Effector memory CD4-positive, alpha-beta T cell (primary cell): Measurements from ENCODE around the gene BPIFB2.
"Not testable (repeated sequence)": the region's sequence is repeated elsewhere in the genome, so short reads cannot be mapped to it uniquely, and the experiment has no call there.

Experiments
- DNase-seq, 3 donors: peaks; one replicate each; pipeline ENCODE4 v3.0.0-alpha.2; 2020
- H3K27ac ChIP-seq: 2 replicates; pipeline ENCODE4 v1.7.0; 2013; ENCODE audit warnings: mild to moderate bottlenecking, low read length, moderate library complexity; ENCODE audit not compliant: insufficient read depth, poor library complexity, severe bottlenecking
- H3K27me3 ChIP-seq: replicated peaks from 2 replicates; pipeline ENCODE4 v1.7.0; 2013; ENCODE audit warnings: mild to moderate bottlenecking, low read length; ENCODE audit not compliant: insufficient read depth, control insufficient read depth, poor library complexity, severe bottlenecking
- H3K36me3 ChIP-seq: 2 replicates; pipeline ENCODE4 v1.7.0; 2013; ENCODE audit warnings: mild to moderate bottlenecking, low read length, moderate library complexity; ENCODE audit not compliant: control insufficient read depth, insufficient read depth
- H3K4me1 ChIP-seq: 2 replicates; pipeline ENCODE4 v1.7.0; 2013; ENCODE audit warnings: low read length, mild to moderate bottlenecking; ENCODE audit not compliant: control insufficient read depth, insufficient read depth, poor library complexity, severe bottlenecking
- H3K4me3 ChIP-seq: 2 replicates; pipeline ENCODE4 v1.7.0; 2013; ENCODE audit warnings: low read length, low read depth, mild to moderate bottlenecking; ENCODE audit not compliant: insufficient read depth, poor library complexity, severe bottlenecking
- H3K9me3 ChIP-seq: 2 replicates; pipeline ENCODE4 v1.7.0; 2013; ENCODE audit warnings: mild to moderate bottlenecking, low read length, moderate library complexity; ENCODE audit not compliant: control insufficient read depth

Gene BPIFB2

GRCh38 chr20:32970973-32971300 lies 36.6 kb upstream of the BPIFB2 start:
- Histone ChIP-seq H3K9me3 (peaks cover 1% of the 10 kb centered on the region), H3K27ac (peak overlapping the region; percentile 98), H3K36me3 (no peaks in the 10 kb centered on the region), H3K4me1 (peaks cover 84% of the 10 kb centered on the region), H3K4me3 (no peak overlapping the region), H3K27me3 (no peaks in the 10 kb centered on the region)
- no peak for DNase-seq

DNA sequence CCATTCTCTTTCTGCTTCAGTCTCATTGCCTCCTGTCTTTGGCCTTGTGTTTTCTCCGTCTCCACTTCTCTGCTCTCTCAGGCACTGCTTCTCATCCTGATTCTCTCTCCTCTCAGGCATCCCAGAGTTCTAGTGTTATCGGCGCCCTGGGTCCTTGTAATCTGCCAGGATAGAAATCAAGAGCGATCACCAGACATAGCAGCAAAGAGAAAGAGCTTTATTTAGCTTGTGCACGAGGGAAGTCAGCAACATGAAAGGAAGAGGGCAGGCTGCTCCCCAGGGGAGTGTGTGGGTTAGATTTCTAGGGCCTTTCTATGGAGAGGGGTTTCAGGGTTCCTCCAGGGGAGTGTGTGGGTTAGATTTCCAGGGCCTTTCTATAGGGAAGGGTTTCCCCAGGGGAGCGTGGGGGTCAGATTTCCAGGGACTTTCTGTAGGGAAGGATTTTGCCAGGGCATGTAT lies 35.8 kb upstream of the BPIFB2 start:
- peaks cover 78% of the 10 kb centered on the region for H3K4me1 ChIP-seq
- no peaks in the 10 kb centered on the region for H3K27me3 ChIP-seq
- H3K9me3 ChIP-seq = peaks cover 9% of the 10 kb centered on the region
- no peaks in the 10 kb centered on the region for H3K36me3 ChIP-seq
- peak in 1 of 3 donors; percentile 16 for DNase-seq
- peak overlapping the region; percentile 98 for H3K27ac ChIP-seq
- peak overlapping the region; percentile 16 for H3K4me3 ChIP-seq

GRCh38 chr20:32972181-32973076 lies 35.1 kb upstream of the BPIFB2 start:
- Histone ChIP-seq H3K27me3 (no peaks in the 10 kb centered on the region), H3K4me1 (peaks cover 71% of the 10 kb centered on the region), H3K27ac (peak overlapping the region; percentile 98), H3K36me3 (no peaks in the 10 kb centered on the region), H3K4me3 (peak overlapping the region; percentile 16), H3K9me3 (peaks cover 16% of the 10 kb centered on the region)
- DNase-seq = peak; percentile 84

DNA sequence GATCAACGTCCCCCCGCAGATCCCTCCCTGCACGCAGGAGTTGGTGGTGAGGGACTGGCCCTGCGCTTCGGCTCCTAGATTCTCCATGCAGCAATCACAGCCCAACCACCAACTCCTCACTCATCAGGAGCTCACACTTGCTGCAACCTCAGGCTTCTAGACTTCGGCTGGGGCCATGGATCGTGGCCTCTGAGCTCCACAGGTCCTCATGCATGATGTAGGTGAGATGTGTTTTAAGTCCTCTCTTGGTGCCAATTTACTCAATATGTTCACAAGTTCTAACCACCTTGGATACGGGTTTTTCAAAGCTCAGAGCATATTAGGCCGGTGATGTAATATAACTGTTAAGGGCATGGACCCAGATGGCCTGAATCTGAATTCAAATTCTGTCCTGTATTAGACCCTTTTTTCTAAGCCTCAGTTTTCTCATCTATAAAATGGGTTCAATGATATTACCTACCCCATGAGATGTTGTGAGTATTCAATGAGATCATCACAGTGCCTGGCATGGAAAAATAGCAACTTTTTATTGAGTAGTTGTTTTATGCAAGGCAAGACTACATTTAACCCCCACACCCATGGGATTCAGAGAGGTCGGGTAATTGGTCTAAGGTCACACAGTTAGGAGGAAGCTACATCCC lies 34.3 kb upstream of the BPIFB2 start:
- Histone ChIP-seq H3K9me3 (peaks cover 16% of the 10 kb centered on the region), H3K4me3 (peak overlapping the region; percentile 16), H3K27ac (peak overlapping the region; percentile 98), H3K36me3 (no peaks in the 10 kb centered on the region), H3K4me1 (peaks cover 63% of the 10 kb centered on the region), H3K27me3 (no peaks in the 10 kb centered on the region)
- no peak for DNase-seq

GRCh38 chr20:32974204-32975064 lies 33.1 kb upstream of the BPIFB2 start:
- Histone ChIP-seq H3K27ac (peak overlapping the region; percentile 98), H3K4me1 (peaks cover 51% of the 10 kb centered on the region)
- not testable (repeated sequence) for H3K4me3 ChIP-seq

GRCh38 chr20:32975121-32975520 lies 32.4 kb upstream of the BPIFB2 start:
- not testable (repeated sequence) for H3K27me3 ChIP-seq, H3K36me3 ChIP-seq, H3K4me3 ChIP-seq, DNase-seq
- Histone ChIP-seq H3K4me1 (peaks cover 44% of the 10 kb centered on the region), H3K9me3 (peaks cover 16% of the 10 kb centered on the region), H3K27ac (peak overlapping the region; percentile 16)

More at GRCh38 chr20:32974204-32975064, 33.1 kb upstream of the BPIFB2 start:
- not testable (repeated sequence) for H3K27me3 ChIP-seq, H3K36me3 ChIP-seq, DNase-seq
- H3K9me3 ChIP-seq = peaks cover 16% of the 10 kb centered on the region

- Histone ChIP-seq H3K27ac (peak overlapping the region; percentile 57), H3K36me3 (no peaks in the 10 kb centered on the region), H3K27me3 (no peaks in the 10 kb centered on the region), H3K9me3 (peaks cover 16% of the 10 kb centered on the region), H3K4me3 (no peak overlapping the region), H3K4me1 (peaks cover 35% of the 10 kb centered on the region)
- DNase-seq = no peak
Measured at GRCh38 chr20:32975698-32976674, 31.5 kb upstream of the BPIFB2 start.

- H3K4me1 ChIP-seq = peaks cover 27% of the 10 kb centered on the region
- no peak for DNase-seq
- H3K4me3 ChIP-seq = no peak overlapping the region
- peak overlapping the region; percentile 57 for H3K27ac ChIP-seq
- H3K9me3 ChIP-seq = peaks cover 16% of the 10 kb centered on the region
- no peaks in the 10 kb centered on the region for H3K36me3 ChIP-seq
- H3K27me3 ChIP-seq = no peaks in the 10 kb centered on the region
Measured at GRCh38 chr20:32976746-32977145, 30.8 kb upstream of the BPIFB2 start.
